Fibroblast of skin of scalp (primary cell): ENCODE data around the gene BICDL1.

ENCODE experiments used
- DNase-seq: peaks from one replicate; pipeline ENCODE4 v3.0.0-alpha.2; 2013

The BICDL1 gene

DNA sequence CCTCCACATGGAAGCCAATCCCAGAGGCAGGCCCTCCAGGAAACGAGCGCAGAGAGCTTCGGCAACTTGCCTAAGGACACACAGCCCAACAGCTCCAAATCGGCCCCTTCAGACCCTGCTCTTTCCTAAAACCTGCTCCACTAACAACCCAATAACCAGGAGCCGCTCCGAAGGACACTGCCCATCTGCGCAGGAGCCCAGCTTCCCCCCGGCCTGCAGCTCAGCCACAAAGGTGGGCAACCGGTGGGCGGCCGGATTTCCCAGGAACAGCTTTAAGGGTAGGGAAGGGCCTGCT, 114.0 kb downstream of the BICDL1 start:
- no peak for DNase-seq

DNA sequence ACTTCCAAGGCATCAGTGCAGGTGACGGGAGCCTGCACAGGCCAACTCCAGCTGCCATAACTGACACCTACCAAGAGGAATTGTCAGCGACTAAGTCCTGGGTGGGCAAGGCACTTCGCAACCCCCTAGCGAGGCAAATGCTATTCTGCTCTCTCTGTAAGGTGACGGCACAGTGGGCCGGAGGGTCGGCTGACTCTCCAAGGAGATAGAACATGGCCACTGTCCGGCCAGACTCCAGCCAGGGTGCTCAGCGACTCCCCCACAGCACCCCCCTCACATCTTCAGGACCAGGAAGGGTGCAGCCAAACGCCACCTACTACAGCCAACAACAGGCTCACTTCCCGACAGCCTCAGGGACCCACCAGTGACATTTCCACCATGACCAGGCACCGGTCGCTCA, 114.3 kb downstream of the BICDL1 start:
- DNase-seq = no peak

DNA sequence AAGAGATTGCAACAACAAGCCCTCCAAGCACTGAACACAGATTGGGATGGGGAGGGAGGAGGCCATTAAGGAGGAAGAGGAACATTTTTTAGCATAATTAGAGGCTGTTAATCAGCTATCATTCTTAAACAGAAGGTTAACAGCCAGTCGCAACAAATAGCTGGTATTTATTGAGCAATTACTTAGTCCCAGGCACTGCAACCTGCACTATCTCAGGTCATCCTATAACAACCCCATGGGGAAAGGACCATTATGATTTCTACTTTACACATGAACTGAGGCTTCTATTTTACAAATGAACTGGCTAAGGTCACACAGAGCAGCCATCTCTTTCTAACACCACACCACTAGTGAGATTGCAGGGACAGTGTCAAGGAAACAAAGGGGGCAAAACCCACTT, 117.1 kb downstream of the BICDL1 start:
- DNase-seq = no peak

DNA sequence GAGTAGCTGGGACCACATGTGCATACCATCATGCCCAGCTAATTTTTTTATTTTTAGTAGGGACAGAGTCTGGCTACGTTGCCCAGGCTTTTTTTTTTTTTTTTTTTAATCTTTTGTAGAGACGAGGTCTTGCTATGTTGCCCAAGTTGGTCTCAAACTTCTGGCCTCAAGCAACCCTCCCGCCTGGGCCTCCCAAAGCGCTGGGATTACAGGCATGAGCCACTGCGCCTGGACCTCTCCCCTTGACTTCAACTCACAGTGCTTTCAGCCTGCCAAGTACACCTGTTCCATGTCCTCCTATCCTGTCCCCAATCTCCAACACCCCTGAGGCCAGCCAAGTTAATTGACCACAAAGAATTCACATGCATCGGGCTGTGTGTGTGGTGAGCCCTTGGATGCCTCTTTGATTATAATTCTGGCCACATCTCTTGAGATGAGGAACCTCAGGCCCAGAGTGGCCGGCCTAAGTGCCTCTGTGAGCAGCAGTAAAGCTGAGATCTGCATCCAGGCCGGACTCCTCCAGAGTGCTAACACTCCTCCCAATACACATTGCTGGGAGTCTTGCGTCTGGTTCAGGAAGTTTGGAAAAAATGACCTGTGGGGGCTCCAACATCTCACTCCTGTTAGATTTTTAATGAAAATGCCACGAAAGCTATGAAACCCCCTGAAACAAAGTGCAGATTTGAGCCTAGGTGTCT, 120.7 kb downstream of the BICDL1 start:
- DNase-seq = no peak

DNA sequence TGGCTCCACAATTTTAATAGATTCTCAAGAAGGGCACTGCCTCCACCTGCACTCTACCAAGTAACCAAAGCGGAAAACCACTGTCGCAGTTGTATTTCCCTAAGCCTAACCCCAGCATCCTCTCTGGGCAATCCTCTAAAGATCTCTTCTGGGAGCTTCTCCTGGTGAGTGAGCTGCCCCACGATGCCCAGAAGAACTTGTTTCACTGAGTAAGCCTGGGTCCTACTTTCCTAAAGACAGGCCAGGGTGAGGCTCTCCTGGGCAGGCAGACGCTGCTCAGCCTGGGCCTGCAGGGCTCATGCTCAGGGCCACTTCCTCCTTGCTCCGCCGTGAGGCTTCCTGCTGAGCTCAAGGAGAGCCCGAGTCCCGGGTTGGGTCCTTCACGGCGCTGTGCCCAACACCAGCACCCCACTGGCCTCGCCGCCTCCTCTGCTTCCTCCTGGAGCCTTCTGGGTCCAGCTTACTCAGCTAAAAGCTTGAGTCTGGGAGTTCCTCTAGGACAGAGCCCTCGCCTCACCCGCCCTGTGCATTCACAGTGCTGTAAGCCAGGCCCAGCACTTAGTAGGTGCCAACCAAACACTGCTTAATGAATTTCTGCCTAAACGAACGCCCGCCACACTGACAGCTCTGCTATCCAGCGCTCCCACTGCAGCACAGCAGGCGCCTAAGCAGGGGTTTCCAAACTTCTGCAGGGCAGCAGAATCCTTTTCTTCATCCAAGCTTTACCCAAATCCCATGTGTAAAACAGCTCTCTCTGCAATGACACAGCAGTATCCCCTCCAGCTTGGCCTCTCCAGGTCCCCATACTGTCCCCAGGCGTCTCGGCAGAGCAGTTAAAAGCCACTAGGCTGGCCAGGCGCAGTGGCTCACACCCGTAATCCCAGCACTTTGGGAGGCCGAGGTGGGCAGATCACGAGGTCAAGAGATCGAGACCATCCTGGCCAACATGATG, 121.8 kb downstream of the BICDL1 start:
- no peak for DNase-seq

DNA sequence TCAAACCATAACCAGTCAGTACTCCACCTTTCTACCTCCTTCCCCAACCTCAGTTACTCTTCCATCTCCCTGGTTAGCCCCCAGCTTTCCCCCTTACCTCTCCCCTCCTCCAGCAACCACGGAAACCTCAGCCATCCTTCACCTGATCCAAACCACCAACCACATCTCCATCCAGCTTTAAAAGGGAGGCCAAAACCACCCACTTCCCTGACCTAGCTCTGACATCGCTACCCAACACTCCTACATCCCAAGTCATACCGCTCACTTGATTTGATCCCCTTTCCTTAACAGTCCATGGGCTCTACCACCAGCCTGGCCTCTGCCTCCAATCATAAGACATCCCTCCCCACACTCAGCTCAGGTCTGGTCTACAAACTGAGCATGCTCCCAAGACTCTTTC, 126.0 kb downstream of the BICDL1 start:
- DNase-seq = no peak

DNA sequence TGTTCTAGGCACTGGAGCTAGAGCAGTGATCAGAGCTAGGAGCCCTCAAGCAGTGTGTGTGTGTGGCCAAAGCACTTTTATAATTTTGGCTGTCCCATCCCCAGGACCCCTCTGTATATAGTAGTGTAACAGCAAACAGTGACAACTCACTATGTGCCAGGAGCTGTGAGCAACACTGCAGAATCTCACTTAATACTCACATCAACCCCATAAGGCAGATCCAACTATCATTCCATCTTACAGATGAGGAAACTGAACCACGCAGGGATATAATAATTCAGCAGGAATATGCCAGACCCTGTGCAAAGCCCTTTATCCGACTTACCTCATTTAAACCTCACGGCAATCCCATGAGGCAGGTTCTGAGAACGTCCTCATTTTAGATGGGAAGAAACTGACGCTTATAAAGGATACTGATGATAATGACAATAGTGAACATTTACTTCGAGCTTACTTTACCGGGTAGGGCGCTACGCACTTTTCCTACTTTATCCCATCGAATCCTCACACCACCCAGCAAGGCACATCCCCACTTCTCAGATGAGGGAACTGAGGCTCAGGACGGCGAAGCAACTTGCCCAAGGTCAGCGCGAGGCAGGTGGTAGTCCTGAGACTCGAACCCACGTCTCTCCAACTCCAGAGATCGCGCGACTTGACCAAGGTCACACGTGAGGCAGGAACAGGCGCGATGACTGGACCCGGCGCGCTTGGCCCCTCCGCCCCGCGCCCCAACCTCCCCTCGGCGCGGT, 126.8 kb downstream of the BICDL1 start:
- DNase-seq = peak; percentile 46

DNA sequence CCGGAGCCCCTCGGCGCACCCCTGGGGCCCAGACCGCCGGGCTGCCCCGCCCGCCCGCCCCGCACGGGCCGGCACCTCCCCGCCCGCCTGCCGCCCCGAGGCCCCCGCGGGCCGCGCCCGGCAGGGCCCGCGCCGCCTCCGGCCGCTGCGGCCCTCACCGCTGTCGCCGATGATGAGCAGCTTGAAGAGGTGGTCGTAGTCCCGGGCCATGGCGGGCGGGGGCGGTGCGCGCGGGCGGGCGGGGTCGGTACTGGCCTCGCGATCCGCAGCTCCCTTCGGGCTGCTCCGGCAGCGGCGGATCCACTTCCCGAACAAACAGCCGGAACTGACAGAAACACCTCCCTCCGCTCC, 127.4 kb downstream of the BICDL1 start, which contains the start of gene RAB35:
Gene RAB35 (minus strand): TSS at position 313 of the 351 bp plus-strand sequence. CDS start 103 bp downstream, at position 210.
- no peak for DNase-seq

DNA sequence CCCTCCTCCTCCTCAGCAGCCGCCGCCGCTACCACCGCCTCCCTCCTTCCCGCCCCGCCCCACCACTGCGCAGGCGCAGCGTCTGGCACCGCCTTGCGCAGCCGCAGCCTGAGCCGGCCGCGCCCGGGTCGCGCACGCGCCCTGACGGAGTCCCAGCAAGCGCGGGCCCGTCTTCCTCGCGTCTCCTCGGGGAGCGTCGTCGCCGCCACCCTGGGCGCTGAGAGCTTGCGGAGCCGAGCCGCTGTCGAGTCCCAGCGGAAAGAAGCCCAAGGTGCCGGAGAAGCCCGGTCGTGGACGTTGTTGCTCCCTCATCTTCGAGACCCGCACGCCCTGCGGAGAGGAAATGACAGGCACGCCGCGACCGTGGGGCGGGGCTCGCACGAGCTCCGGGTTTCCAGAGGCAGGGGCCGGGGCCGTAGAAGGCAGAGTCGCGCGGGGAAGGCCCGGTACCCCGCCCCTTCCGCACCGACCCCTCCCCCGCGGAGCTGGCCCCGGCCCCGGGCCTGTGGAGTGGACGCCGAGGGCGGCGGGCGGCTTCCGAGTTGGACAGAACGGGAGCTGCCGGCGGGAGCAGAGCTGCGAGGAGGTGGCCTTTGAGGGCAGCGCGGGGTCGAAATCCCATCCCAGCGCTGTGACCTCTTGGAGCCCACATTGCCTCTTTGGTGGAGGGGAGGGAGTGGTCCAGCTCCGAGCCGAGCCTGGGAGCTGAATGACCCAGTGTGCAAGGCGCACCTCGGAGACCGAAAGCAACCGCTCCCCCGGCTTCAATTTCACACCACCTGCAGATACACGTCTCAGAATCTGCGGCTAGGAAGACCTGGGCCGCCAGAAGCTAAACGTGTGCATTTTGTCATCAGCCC, 128.0 kb downstream of the BICDL1 start:
- DNase-seq = peak; percentile 94

DNA sequence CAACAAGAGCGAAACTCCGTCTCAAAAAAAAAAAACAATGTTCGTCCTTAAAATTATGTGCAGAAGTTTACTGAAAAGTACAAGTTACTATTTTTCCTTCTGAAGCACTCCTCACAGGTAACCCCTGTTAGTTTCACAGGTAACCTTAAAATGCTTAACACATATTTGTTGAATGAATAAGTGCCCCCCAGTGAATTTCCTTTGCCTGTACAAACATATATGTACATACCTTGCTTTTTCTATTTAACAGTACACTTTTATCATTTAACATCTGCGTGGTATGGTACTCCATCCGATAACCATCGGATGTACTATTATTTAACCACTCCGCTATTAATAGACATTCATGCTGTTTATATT, 128.9 kb downstream of the BICDL1 start:
- no peak for DNase-seq

DNA sequence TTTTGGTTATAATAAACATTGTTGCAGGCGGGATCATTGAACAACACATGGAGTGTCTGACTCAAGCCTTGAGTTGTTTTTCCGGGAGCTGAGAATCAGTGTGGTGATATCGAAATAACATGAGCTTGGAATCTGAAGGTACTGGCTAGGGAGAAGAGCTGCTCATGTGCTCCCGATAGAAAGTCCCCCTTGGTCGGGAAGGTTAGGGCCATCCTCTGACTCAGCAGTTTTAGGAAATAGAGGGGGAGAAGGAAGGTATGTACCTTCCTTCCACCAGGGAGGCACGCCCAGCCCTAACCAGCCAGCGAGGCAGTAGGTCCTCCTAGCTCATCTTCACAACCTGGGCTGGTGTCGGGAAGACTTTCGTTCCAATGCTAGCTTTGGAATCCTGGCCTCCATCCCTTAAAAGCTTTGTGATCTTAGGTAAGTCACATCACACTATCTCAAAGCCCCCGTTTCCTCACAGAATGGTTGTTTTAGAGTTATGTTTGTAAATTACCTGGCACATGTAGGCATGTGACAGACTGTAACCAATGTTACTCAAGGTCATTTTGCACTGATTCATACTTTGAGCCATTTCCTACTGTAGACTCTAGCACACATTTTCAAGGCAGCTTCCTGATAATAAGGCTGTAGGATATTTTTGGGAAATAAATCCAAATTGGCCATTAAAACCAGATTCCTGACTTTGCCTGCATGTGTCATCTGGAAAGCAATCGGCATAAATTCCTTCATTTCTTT, 129.5 kb downstream of the BICDL1 start:
- peak; percentile 14 for DNase-seq

DNA sequence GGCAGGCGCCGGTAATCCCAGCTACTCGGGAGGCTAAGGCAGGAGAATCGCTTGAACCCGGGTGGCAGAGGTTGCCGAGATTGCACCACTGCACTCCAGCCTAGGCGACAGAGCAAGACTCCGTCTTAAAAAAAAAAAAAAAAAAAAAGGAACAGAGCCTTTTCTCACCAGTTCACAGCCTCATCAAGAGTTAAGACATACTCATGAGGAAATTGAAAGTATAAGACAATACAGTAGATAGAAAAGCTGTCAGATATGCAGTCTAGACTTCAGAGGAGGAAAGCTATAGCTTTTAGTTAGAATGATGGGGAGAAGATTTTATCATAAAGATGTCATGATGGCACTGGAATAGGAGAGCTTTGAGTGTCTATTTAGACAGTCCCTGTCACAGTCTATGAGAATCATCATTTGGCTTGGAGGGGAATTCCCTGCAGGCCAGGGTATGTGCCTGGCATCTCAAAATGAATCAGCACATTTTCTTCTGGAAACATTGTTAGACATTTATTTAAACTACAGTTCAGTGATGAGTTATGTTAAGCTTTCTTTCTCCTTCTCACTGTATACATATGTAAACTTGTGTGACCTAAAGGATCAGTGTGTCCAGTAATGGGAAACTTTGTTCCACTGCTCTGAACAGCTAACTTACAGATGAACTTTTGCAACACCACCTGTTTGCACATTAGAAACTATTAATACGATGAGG, 130.4 kb downstream of the BICDL1 start:
- DNase-seq = peak; percentile 63

DNA sequence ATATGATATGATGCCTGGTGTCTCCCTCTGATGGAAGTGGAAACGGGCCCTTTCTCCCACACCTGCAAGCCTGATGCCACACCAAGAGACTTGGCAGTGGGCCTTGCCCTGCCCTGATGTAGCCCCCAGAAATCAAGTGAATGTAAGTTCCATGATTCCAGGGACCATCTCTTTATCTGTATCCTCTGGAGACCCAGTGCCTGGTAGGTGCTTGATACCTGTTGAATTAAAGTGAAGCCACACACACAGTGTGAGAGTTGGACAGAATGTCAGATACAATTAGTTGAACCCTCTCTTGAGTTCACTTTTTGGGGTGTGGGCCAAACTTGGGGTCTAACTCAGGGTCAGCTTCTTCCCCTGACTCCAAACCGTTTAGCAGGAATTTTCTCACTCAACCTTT, 132.3 kb downstream of the BICDL1 start:
- DNase-seq = no peak

DNA sequence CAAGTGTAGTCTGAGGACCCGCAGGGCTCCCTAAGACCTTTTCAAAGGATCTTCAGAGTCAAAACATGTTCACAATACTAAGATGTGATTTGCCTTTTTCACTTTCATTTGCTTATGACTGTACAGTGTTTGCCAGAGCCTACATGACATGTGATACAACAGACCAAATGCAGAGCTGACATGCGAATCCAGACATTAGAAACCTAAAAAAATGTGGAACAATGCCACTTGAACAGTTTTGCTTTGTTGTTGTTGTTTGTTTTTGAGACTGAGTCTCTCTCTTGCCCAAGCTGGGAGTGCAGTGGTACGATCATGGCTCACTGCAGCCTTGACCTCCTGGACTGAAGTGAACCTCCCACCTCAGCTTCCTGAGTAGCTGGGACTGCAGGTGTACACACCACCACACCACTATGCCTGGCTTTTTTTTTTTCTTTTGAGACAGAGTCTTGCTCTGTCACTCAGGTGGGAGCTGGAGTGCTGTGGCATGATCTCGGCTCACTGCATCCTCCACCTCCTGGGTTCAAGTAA, 132.8 kb downstream of the BICDL1 start:
- no peak for DNase-seq

DNA sequence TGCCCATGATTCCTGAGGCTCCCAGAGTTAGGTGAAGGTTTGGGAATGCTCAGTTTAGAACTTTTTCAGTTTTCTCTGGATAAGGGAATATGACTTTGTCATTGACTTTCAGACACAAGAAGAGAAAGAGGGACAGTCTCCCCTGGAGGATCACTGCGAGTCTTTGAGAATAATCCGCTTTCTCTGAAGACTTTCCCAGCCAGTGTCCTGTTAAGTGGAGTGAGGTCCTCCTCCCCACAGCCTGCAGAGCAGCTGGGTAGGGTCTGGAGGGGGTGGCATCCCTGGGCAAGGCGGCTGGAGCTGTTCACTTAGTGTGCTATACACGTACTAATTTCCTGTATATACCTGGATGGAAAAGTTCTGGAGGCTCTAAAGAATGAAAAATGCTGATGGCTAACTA, 136.0 kb downstream of the BICDL1 start:
- no peak for DNase-seq

DNA sequence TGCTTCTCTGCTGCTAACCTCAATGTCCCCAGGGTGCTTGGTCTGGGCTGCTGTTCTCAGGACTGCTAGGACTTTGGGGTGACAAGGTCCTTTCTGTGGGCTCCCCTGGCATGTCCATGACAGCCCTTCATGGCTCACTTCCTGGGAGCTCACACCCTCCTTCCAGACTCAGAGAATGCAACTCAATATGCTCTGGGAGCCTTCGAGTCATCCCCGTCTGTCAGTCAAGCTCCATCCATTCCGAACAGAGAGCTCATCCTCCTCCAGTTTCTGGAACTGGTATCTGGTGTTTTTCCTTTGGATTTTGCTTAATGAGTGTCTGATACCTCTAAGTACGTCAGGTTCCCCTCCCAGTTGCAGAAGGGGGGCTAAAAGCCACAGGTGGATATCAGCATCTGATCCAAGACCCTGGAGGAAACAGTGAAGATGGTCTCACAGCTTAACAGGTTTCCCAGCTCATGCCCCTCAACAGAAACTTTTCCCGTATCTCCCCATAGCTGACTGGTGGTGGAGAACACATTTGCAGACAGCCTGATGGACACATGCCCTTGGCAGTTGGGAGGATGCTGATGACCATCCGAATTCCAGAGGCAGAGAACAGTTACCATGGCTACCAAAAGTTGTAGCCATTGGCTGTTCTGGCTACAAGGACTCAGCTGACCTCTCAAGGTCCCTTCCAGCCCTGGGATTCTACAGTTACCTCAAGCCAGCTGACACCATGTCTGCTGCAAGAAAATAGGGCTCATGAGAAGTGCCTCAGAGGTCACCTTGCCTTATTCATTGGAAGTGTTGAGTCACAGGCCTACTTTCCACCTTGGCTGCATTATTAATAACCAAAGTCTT, 137.0 kb downstream of the BICDL1 start:
- DNase-seq = no peak

DNA sequence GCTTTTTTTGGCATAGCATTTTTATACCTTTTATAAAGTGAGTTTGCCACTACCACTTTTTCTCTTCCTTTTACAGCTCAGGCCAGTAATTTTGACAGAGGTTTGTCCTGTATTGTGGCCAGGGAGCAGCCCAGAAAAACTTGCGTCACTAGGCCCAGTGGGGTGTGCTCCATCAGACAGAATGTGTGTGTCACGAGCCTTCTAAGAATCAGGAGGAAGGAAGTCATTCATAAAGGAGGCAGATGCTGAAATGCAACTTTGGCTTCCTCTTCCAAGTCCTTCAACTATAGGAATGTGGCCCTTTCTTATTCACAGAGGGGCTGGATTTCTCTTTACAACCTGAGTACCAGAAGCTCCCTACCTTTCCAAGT, 137.6 kb downstream of the BICDL1 start:
- DNase-seq = no peak

DNA sequence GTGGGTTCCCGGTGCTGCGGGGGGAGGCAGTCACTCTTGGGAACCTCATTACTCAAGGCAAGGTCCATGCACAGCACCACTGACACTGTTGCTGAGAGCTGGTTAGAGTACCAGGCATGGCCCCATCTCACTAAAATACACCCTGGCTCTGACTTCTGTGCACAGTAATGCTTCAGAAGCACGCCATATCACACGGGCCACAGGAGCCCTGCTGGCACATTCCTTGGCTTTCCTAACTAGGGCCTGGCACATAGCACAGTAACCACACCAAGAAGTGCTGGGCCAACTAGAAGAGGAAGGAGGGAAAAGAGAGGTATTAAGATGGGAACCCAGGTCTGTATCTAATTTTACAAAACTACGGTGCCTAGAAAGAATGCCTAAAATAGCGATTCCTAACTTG, 141.0 kb downstream of the BICDL1 start:
- no peak for DNase-seq

DNA sequence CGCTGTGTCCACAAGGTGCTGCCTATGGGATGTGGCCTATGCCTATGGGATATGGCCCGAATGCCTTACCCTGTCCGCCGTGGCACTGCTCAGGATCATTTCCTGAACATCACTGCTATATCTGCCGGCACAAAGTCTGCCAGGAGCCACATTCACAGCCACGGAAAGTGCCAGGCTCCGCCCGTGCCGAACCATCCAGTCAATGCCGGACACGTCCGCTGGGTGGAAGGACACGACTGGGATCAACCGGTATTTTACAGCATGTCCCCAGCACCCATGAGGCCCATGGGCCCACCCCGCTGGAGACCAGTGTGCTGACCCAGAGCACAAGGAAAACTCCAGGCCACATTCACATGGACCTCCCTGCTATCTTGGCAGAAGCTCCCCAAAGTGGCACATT, 142.1 kb downstream of the BICDL1 start:
- DNase-seq = no peak
